Thyroid gland (tissue), 4 donors: Measurements from ENCODE around the gene FATE1. TPM values are rescaled to one million over a fixed set of nuclear protein-coding genes. Genes with fewer than 3 reads are reported as not detected.
"Not testable (repeated sequence)": the region's sequence is repeated elsewhere in the genome, so short reads cannot be mapped to it uniquely, and the experiment has no call there.

ENCODE experiments used
- DNase-seq, 2 donors: peaks; one replicate each; pipeline ENCODE4 v3.0.0-alpha.2; 2019
- H3K27ac ChIP-seq, 3 donors: fragments of 200-600 bp; sonication (generic); 1 replicate in 2 of 3; 2 replicates in 1 of 3; pipeline ENCODE4 v1.5.1; 2016 to 2019; ENCODE audit warnings: mild to moderate bottlenecking in 1 of 3, moderate library complexity in 1 of 3
- H3K27me3 ChIP-seq: fragments of 200-600 bp; sonication (generic); one replicate; pipeline ENCODE4 v1.5.1; 2019
- H3K36me3 ChIP-seq, 2 donors: fragments of 200-600 bp; sonication (generic); one replicate each; pipeline ENCODE4 v1.5.1; 2016 to 2019
- H3K4me1 ChIP-seq, 2 donors: fragments of 200-600 bp; sonication (generic); one replicate each; pipeline ENCODE4 v1.5.1; 2017 to 2019
- H3K4me3 ChIP-seq, 3 donors: fragments of 200-600 bp; sonication (generic); replicated peaks in 1 of 3; 1 replicate in 2 of 3; 2 replicates in 1 of 3; pipeline ENCODE4 v1.5.1; 2016; ENCODE audit warnings: mild to moderate bottlenecking in 1 of 3
- H3K9me3 ChIP-seq: fragments of 200-600 bp; sonication (generic); one replicate; pipeline ENCODE4 v1.5.1; 2017
- CTCF ChIP-seq, 6 experiments: fragments of 200-600 bp in 3 of 6; fragments of 450-650 bp in 3 of 6; sonication (generic) in 3 of 6; IDR thresholded peaks; one replicate each; pipeline ENCODE4 v1.5.1; 2016 to 2019; ENCODE audit warnings: antibody characterized with exemption in 6 of 6, mild to moderate bottlenecking in 2 of 6, inconsistent platforms in 1 of 6, moderate library complexity in 1 of 6
- POLR2A ChIP-seq, 2 donors: fragments of 450-650 bp; IDR thresholded peaks; one replicate each; pipeline ENCODE4 v1.6.1; 2017; ENCODE audit warnings: antibody characterized with exemption in 2 of 2, mild to moderate bottlenecking in 2 of 2, moderate library complexity in 1 of 2
- WGBS, 2 donors: methylation state at CpG; one replicate each; pipeline ENCODE4 v1.1.5; 2017; 5-methylcytosine and 5-hydroxymethylcytosine counted together
- intact Hi-C: fragments of 100-400 bp; cut with DNase I; formaldehyde crosslinking; loops from one replicate; pipeline ENCODE4 v1.15.1; 2023
- total RNA-seq, 4 donors: library from RNA; depleted of rRNA; stranded (reverse); fragments of >200 nt; gene quantifications; one replicate each; pipeline ENCODE4 v1.2.3, GENCODE V29; 2016

FATE1 gene
- total RNA-seq, 4 donors from 2014 or later: 1.7 to 4.7 TPM; not detected in 2

- intact Hi-C loops: no loop called here
- H3K9me3 ChIP-seq: no peaks in the 10 kb centered on the region
- WGBS, 2 donors: no CpG with 5 or more reads among the region's 100 CpGs
- DNase-seq: peak in 1 of 2 donors; percentile 8
- H3K4me3 ChIP-seq: no peak within 1 kb of the TSS
- H3K4me1 ChIP-seq: no peaks in the 10 kb centered on the region
- no peaks in the 10 kb centered on the region for H3K36me3 ChIP-seq
- no peaks in the 10 kb centered on the region for H3K27me3 ChIP-seq
- H3K27ac ChIP-seq: no peak within 1 kb of the TSS
- TF ChIP-seq CTCF (IDR thresholded peaks at IDR 0.05) (no peak), POLR2A (IDR thresholded peaks at IDR 0.05) (no peak)
Observed at GRCh38 chrX:151694661-151695582, 20.9 kb upstream of the FATE1 start, which contains the start of gene PRRG3. Gene PRRG3 (plus strand): TSS chrX:151695458. CDS start chrX:151698815, 3,357 bp downstream.

- Histone ChIP-seq H3K4me1 (no peaks in the 10 kb centered on the region), H3K9me3 (no peaks in the 10 kb centered on the region), H3K27ac (no peak overlapping the region), H3K27me3 (no peaks in the 10 kb centered on the region), H3K36me3 (no peaks in the 10 kb centered on the region), H3K4me3 (no peak overlapping the region)
- 19 to 53% methylated on average over 6 to 10 of the region's 19 CpGs for WGBS, 2 donors
- intact Hi-C loops: no loop called here
- TF ChIP-seq CTCF (IDR thresholded peaks at IDR 0.05) (no peak), POLR2A (IDR thresholded peaks at IDR 0.05) (no peak)
- DNase-seq: no peak
Observed at GRCh38 chrX:151695583-151696340, 20.1 kb upstream of the FATE1 start.

GRCh38 chrX:151697082-151697481 is 18.8 kb upstream of the FATE1 start:
- H3K4me3 ChIP-seq, intact Hi-C loops, DNase-seq, H3K9me3 ChIP-seq, H3K36me3 ChIP-seq, H3K4me1 ChIP-seq, H3K27me3 ChIP-seq, H3K27ac ChIP-seq: not testable (repeated sequence)
- 88 to 95% methylated on average over 6 to 8 of the region's 8 CpGs for WGBS, 2 donors

GRCh38 chrX:151697522-151697921 is 18.3 kb upstream of the FATE1 start:
- Histone ChIP-seq H3K27ac (no peak overlapping the region), H3K27me3 (no peaks in the 10 kb centered on the region), H3K4me3 (no peak overlapping the region), H3K4me1 (no peaks in the 10 kb centered on the region), H3K9me3 (no peaks in the 10 kb centered on the region), H3K36me3 (no peaks in the 10 kb centered on the region)
- intact Hi-C loops: no loop called here
- no peak for DNase-seq
- TF ChIP-seq POLR2A (IDR thresholded peaks at IDR 0.05): no peak
- no peak for TF ChIP-seq CTCF (IDR thresholded peaks at IDR 0.05)
- 60 to 62% methylated on average over 3 to 4 of the region's 4 CpGs for WGBS, 2 donors

- no peaks in the 10 kb centered on the region for H3K9me3 ChIP-seq
Observed at GRCh38 chrX:151698485-151698884, 17.4 kb upstream of the FATE1 start.

More at GRCh38 chrX:151698485-151698884, 17.4 kb upstream of the FATE1 start:
- Histone ChIP-seq H3K4me1 (no peaks in the 10 kb centered on the region), H3K27me3 (no peaks in the 10 kb centered on the region), H3K27ac (no peak overlapping the region), H3K4me3 (no peak overlapping the region), H3K36me3 (no peaks in the 10 kb centered on the region)
- DNase-seq: no peak
- intact Hi-C loops: no loop called here
- no peak for TF ChIP-seq CTCF (IDR thresholded peaks at IDR 0.05)
- TF ChIP-seq POLR2A (IDR thresholded peaks at IDR 0.05): no peak
- 79 to 93% methylated on average over 2 to 6 of the region's 6 CpGs for whole genome bisulfite sequencing, 2 donors
